Endothelial cell (in vitro differentiated cells): Measurements from ENCODE around the gene MSN. TPM values are rescaled to one million over a fixed set of nuclear protein-coding genes. Genes with fewer than 3 reads are reported as not detected.

Source experiments
- DNase-seq: peaks from one replicate; pipeline ENCODE4 v3.0.0; 2021; ENCODE audit warnings: low spot score
- H3K27ac Mint-ChIP-seq: one replicate; pipeline ENCODE4 v1.8.0; 2021; ENCODE audit warnings: mixed read lengths, inconsistent platforms; ENCODE audit not compliant: unreplicated experiment
- H3K27me3 Mint-ChIP-seq: one replicate; pipeline ENCODE4 v1.8.0; 2021; ENCODE audit warnings: mild to moderate bottlenecking, moderate library complexity, mixed read lengths, inconsistent platforms; ENCODE audit not compliant: unreplicated experiment
- H3K36me3 Mint-ChIP-seq: one replicate; pipeline ENCODE4 v1.8.0; 2021; ENCODE audit warnings: mild to moderate bottlenecking, low read depth, mixed read lengths, inconsistent platforms; ENCODE audit not compliant: unreplicated experiment
- H3K4me1 Mint-ChIP-seq: one replicate; pipeline ENCODE4 v1.8.0; 2021; ENCODE audit warnings: mild to moderate bottlenecking, mixed read lengths, inconsistent platforms; ENCODE audit not compliant: unreplicated experiment
- H3K4me3 Mint-ChIP-seq: one replicate; pipeline ENCODE4 v1.8.0; 2021; ENCODE audit warnings: mild to moderate bottlenecking, mixed read lengths, inconsistent platforms; ENCODE audit not compliant: unreplicated experiment
- H3K9me3 Mint-ChIP-seq: one replicate; pipeline ENCODE4 v1.8.0; 2021; ENCODE audit warnings: mixed read lengths, inconsistent platforms; ENCODE audit not compliant: unreplicated experiment
- total RNA-seq: library from RNA; stranded (reverse); fragmentation: NEBNext Ultra II Directional; extraction: Animal tissue kit (Norgen Biotek cat#: 25700); gene quantifications from one replicate; pipeline ENCODE4 v1.2.1, GENCODE V29; 2021; ENCODE audit not compliant: unreplicated experiment
- TF ChIP-seq, protein P1 (sequence below): fragments of 200-600 bp; sonication (generic); IDR thresholded peaks from one replicate; pipeline ENCODE4 v1.5.0; 2021; ENCODE audit warnings: antibody characterized with exemption; ENCODE audit not compliant: unreplicated experiment

Gene MSN
- total RNA-seq, 1 donor from 2014 or later, result 590 TPM

DNA sequence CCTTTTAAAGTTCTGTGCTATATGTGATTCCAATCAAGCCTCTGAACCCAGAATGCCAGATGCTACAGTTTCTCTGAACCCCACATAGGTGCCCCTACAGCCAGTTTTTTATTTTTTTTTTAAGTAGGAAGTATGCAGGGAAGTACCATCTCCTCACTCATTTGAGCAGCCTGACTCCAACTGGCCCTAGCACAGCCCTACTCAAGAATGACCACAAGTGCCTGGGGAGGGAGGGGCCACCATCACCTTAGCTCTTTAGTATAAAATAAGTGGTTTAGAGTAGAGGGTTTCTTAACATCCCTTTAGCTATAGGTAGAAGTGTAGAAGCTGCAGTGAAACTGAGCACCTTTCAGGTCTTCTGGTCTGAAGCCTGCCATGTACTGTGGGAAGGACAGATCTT lies 14.4 kb downstream of the MSN start:
- Mint-ChIP-seq H3K36me3 (peaks cover 3% of the 10 kb centered on the region), H3K9me3 (no peaks in the 10 kb centered on the region), H3K27ac (no peak overlapping the region), H3K27me3 (no peaks in the 10 kb centered on the region), H3K4me3 (no peak overlapping the region), H3K4me1 (peaks cover 47% of the 10 kb centered on the region)
- TF ChIP-seq, protein P1, sequence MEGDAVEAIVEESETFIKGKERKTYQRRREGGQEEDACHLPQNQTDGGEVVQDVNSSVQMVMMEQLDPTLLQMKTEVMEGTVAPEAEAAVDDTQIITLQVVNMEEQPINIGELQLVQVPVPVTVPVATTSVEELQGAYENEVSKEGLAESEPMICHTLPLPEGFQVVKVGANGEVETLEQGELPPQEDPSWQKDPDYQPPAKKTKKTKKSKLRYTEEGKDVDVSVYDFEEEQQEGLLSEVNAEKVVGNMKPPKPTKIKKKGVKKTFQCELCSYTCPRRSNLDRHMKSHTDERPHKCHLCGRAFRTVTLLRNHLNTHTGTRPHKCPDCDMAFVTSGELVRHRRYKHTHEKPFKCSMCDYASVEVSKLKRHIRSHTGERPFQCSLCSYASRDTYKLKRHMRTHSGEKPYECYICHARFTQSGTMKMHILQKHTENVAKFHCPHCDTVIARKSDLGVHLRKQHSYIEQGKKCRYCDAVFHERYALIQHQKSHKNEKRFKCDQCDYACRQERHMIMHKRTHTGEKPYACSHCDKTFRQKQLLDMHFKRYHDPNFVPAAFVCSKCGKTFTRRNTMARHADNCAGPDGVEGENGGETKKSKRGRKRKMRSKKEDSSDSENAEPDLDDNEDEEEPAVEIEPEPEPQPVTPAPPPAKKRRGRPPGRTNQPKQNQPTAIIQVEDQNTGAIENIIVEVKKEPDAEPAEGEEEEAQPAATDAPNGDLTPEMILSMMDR, result no peak
- no peak for DNase-seq

GRCh38 chrX:65685112-65685511 lies 17.7 kb downstream of the MSN start:
- Mint-ChIP-seq H3K36me3 (peaks cover 6% of the 10 kb centered on the region), H3K4me3 (no peak overlapping the region), H3K9me3 (no peaks in the 10 kb centered on the region), H3K4me1 (peaks cover 47% of the 10 kb centered on the region), H3K27ac (no peak overlapping the region), H3K27me3 (peaks cover 1% of the 10 kb centered on the region)
- TF ChIP-seq, protein P1, result no peak
- no peak for DNase-seq

DNA sequence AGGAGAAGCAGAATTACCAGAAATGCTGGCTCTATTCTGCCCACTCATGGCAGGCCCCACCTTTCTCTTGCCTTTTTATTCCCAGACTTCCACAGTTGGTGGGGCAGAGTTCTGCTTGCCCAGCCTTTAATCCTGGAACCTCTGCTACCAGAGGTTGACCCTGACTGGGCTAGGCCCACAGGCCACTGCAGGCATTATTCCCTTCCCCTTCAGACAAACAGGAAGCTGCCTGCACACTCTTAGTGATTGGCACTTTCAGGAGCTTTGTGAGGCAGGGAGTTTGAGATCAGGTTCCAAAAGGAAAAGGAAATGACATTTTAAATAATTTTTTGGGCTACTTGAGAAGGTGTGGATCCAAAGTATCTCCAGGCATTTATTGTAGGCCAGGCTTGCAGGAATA lies 18.8 kb downstream of the MSN start:
- Mint-ChIP-seq H3K27ac (peak overlapping the region; percentile 74), H3K27me3 (peaks cover 1% of the 10 kb centered on the region), H3K9me3 (no peaks in the 10 kb centered on the region), H3K4me1 (peaks cover 48% of the 10 kb centered on the region), H3K4me3 (no peak overlapping the region), H3K36me3 (peaks cover 5% of the 10 kb centered on the region)
- TF ChIP-seq, protein P1, result no peak
- no peak for DNase-seq

DNA sequence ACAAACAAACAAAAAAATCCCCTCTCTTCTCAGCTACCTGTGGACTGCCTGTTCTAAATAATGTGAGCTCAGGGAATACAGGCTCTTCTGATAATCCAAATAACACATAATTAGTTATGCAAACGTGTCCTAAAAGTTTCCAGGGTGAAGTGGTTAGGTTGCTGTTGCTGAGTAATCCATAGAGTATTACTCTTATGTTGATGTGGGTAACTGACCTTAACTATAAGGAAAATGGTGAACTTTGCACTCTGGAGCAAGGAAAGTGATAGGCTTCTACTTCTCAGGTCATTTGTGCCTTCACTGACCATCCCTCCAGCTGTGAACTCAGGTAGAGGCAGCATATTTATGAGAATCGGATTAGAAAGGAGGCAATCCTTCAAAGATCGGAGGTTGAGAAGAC lies 19.9 kb downstream of the MSN start:
- Mint-ChIP-seq H3K27me3 (peaks cover 1% of the 10 kb centered on the region), H3K27ac (no peak overlapping the region), H3K9me3 (no peaks in the 10 kb centered on the region), H3K36me3 (peaks cover 5% of the 10 kb centered on the region), H3K4me1 (peaks cover 48% of the 10 kb centered on the region), H3K4me3 (no peak overlapping the region)
- DNase-seq, result no peak
- TF ChIP-seq, protein P1, result no peak

DNA sequence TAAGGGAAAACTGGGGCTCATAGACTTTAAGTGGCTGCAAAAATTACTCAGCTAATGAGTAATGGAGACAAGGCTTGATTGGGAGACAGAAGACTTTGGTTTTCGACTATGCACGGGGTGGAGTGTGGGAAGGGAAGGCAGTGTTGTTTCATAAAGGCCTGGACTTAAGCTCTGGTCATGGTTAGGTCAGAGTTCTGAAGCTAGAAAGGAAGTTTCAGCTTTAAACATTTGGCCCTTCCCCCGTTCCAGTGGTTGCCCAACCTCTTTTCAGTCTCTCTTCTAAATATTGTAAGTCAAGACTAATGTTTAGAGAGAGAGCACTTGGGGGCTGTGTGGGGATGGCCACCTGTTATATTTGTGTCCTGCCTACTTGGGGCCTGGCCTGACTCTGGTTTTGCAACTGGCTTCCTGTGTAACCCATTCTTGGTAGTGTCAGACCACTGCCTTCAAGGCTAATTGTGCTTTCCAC lies 21.0 kb downstream of the MSN start:
- no peaks in the 10 kb centered on the region for H3K9me3 Mint-ChIP-seq
- no peak overlapping the region for H3K27ac Mint-ChIP-seq
- H3K27me3 Mint-ChIP-seq, result peaks cover 1% of the 10 kb centered on the region
- H3K4me3 Mint-ChIP-seq, result no peak overlapping the region
- peaks cover 5% of the 10 kb centered on the region for H3K36me3 Mint-ChIP-seq
- no peak for DNase-seq
- TF ChIP-seq, protein P1, result no peak
- H3K4me1 Mint-ChIP-seq, result peaks cover 51% of the 10 kb centered on the region
